ENCODE results near the gene ATXN1. TPM values are rescaled to one million over a fixed set of nuclear protein-coding genes. Genes with fewer than 3 reads are reported as not detected.

ATXN1 gene
- total RNA-seq, 1 experiment from 2014 or later = 5.6 TPM

DNA sequence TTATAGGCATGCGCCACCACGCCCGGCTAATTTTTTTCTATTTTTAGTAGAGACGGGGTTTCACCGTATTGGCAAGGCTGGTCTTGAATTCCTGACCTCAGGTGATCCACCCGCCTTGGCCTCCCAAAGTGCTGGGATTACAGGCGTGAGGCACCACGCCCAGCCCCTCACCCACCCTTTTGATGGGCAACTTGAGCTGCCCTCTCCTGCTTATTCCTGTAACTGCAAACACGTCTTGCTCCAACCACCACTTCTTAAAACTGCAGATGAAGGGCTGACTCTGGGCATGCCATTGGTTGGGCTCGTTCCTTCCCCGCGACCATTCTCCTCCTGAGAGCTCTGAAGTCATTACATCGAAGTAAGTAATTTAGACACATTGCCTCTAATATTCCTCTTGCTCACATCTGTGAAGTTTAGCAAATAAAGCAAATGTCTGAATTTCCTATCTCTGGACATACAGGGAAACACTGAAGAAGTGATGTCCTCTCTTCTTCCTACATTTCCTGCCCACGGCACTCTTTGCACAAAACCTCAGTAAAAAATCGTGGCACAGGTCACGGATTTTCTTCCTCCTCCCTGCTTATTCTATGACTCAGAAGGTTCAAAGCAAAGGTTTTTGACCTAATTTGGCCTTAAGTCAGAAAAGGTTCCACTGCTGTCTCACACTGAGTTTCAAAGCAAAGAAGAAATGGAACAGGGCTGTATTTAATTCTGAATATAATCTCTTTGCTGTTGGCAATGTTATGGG, 405.4 kb downstream of the ATXN1 start:
- no CpG with 5 or more reads among the region's 16 CpGs for WGBS (ENCODE audit: extremely low coverage, insufficient read length, low lambda C conversion rate)
- no peak overlapping the region for H2BK15ac ChIP-seq (ENCODE audit: low read depth, low read length)
- H3K56ac ChIP-seq (ENCODE audit: insufficient read length, low read depth, low read length) = no peak overlapping the region
- no peaks in the 10 kb centered on the region for H3K23me2 ChIP-seq (ENCODE audit: insufficient read length, low read depth, low read length, poor library complexity, severe bottlenecking)
- no peak overlapping the region for H4K8ac ChIP-seq (replicated peaks; ENCODE audit: insufficient read length, low read depth, low read length)
- no peak overlapping the region for H3T11ph ChIP-seq (ENCODE audit: low read length)
- H2BK12ac ChIP-seq (ENCODE audit: insufficient read length, low read depth, low read length) = no peak overlapping the region
- no peak overlapping the region for H3K27ac Mint-ChIP-seq
- H4K20me1 ChIP-seq (ENCODE audit: control insufficient read depth, insufficient read depth, insufficient read length) = no peaks in the 10 kb centered on the region
- H3K4me2 ChIP-seq (ENCODE audit: insufficient read depth, insufficient read length, low read length) = no peak overlapping the region
- H3K18ac ChIP-seq (ENCODE audit: insufficient read length, low read depth, low read length) = no peak overlapping the region
- no peak overlapping the region for H4K91ac ChIP-seq (ENCODE audit: insufficient read length, low read depth, low read length)
- H3K79me2 ChIP-seq (ENCODE audit: insufficient read depth, low read length) = no peaks in the 10 kb centered on the region
- no peak overlapping the region for H2AFZ ChIP-seq (ENCODE audit: low read length)
- H2BK5ac ChIP-seq (ENCODE audit: insufficient read length, low read length) = no peak overlapping the region
- no peaks in the 10 kb centered on the region for H3K9me3 ChIP-seq (ENCODE audit: control insufficient read depth, low read depth, low read length)
- H2BK20ac ChIP-seq (ENCODE audit: low read depth, low read length, poor library complexity, severe bottlenecking) = no peak overlapping the region
- no peaks in the 10 kb centered on the region for H3K27me3 Mint-ChIP-seq (ENCODE audit: low read depth)
- H3K14ac ChIP-seq (ENCODE audit: insufficient read depth, low read length) = no peak overlapping the region
- H3K4ac ChIP-seq (ENCODE audit: low read depth, low read length) = no peak overlapping the region
- no peak overlapping the region for H4K5ac ChIP-seq (ENCODE audit: insufficient read length, low read depth, low read length)
- H3K23ac ChIP-seq (ENCODE audit: insufficient read length, low read depth, low read length) = no peak overlapping the region
- H3K9me3 Mint-ChIP-seq = no peaks in the 10 kb centered on the region
- H3K36me3 Mint-ChIP-seq (ENCODE audit: insufficient read depth in 1 of 3, low read depth in 3 of 3) = no peaks in the 10 kb centered on the region
- H2BK120ac ChIP-seq (ENCODE audit: low read depth, low read length, poor library complexity, severe bottlenecking) = no peak overlapping the region
- TF ChIP-seq, protein P1, sequence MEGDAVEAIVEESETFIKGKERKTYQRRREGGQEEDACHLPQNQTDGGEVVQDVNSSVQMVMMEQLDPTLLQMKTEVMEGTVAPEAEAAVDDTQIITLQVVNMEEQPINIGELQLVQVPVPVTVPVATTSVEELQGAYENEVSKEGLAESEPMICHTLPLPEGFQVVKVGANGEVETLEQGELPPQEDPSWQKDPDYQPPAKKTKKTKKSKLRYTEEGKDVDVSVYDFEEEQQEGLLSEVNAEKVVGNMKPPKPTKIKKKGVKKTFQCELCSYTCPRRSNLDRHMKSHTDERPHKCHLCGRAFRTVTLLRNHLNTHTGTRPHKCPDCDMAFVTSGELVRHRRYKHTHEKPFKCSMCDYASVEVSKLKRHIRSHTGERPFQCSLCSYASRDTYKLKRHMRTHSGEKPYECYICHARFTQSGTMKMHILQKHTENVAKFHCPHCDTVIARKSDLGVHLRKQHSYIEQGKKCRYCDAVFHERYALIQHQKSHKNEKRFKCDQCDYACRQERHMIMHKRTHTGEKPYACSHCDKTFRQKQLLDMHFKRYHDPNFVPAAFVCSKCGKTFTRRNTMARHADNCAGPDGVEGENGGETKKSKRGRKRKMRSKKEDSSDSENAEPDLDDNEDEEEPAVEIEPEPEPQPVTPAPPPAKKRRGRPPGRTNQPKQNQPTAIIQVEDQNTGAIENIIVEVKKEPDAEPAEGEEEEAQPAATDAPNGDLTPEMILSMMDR (conservative IDR thresholded peaks at IDR 0.05) = peak; percentile 32; the same call in 2 of the 3 replicates
- H2AK5ac ChIP-seq (ENCODE audit: insufficient read length, low read length) = no peak overlapping the region
- H3K27ac ChIP-seq (ENCODE audit: insufficient read length, low read depth, low read length) = no peak overlapping the region
- 0 out of 2 replicates have a peak, but pooled peaks cover 3% of the 10 kb centered on the region for H3K4me1 ChIP-seq (ENCODE audit: insufficient read depth, low read length)
- H3K9ac ChIP-seq (ENCODE audit: extremely low read depth, insufficient read length, low read length) = no peak overlapping the region
- no peaks in the 10 kb centered on the region for H3K79me1 ChIP-seq (ENCODE audit: insufficient read depth, low read depth, low read length, poor library complexity, severe bottlenecking)
- no peaks in the 10 kb centered on the region for H3K27me3 ChIP-seq (ENCODE audit: insufficient read depth, low read length)
- DNase-seq = peak; percentile 66
- H3K4me1 Mint-ChIP-seq = peaks cover 4 to 7% of the 10 kb centered on the region in 2 experiments; a peak in 3 of 4 replicates
- no peak overlapping the region for H3K4me3 Mint-ChIP-seq
